Body of pancreas (tissue), 4 donors: ENCODE results near the gene PRODH. TPM values are rescaled to one million over a fixed set of nuclear protein-coding genes. Genes with fewer than 3 reads are reported as not detected.
A peak's percentile ranks its signal among the peaks of the same experiment; 100 is the strongest.
"Not testable (repeated sequence)": the region's sequence is repeated elsewhere in the genome, so short reads cannot be mapped to it uniquely, and the experiment has no call there.

Source experiments
- ATAC-seq: fragments of 150-250 bp; one replicate; pipeline ENCODE4 v1.9.1; 2016
- DNase-seq, 4 donors: peaks; one replicate each; pipeline ENCODE4 v3.0.0-alpha.2; 2019
- H3K27ac ChIP-seq, 4 donors: fragments of 200-600 bp; sonication (generic); 1 replicate in 3 of 4; 2 replicates in 1 of 4; pipeline versions ENCODE4 v1.5.1 to v1.6.1; 2016 to 2019; ENCODE audit warnings: mild to moderate bottlenecking in 1 of 4, mixed read lengths in 1 of 4, moderate library complexity in 1 of 4
- H3K27me3 ChIP-seq, 2 donors: fragments of 200-600 bp; sonication (generic); one replicate each; pipeline ENCODE4 v1.6.0; 2016; ENCODE audit warnings: mild to moderate bottlenecking in 1 of 2
- H3K36me3 ChIP-seq, 2 donors: fragments of 200-600 bp; sonication (generic); replicated peaks in 1 of 2; 2 replicates each; pipeline ENCODE4 v1.5.1; 2016; ENCODE audit warnings: low read depth in 2 of 2; ENCODE audit not compliant: insufficient read depth in 1 of 2
- H3K4me1 ChIP-seq: fragments of 200-600 bp; sonication (generic); one replicate; pipeline ENCODE4 v1.6.0; 2016
- H3K4me3 ChIP-seq, 2 donors: fragments of 200-600 bp; sonication (generic); 1 replicate in 1 of 2; 2 replicates in 1 of 2; pipeline ENCODE4 v1.5.1; 2016 to 2019
- H3K9me3 ChIP-seq, 3 donors: fragments of 200-600 bp; sonication (generic); 1 replicate in 2 of 3; 2 replicates in 1 of 3; pipeline ENCODE4 v1.5.1; 2016
- CTCF ChIP-seq, 7 experiments: fragments of 450-650 bp in 4 of 7; fragments of 200-600 bp in 3 of 7; sonication (generic) in 3 of 7; IDR thresholded peaks; one replicate each; pipeline ENCODE4 v1.5.1; 2016 to 2019; ENCODE audit warnings: antibody characterized with exemption in 7 of 7
- POLR2A ChIP-seq, 3 donors: fragments of 450-650 bp; IDR thresholded peaks; one replicate each; pipeline ENCODE4 v1.6.1; 2016; ENCODE audit warnings: antibody characterized with exemption in 3 of 3, mild to moderate bottlenecking in 2 of 3
- WGBS, 2 donors: methylation state at CpG; one replicate each; pipeline ENCODE4 v1.1.5; 2017; 5-methylcytosine and 5-hydroxymethylcytosine counted together
- intact Hi-C: fragments of 100-400 bp; cut with DNase I; formaldehyde crosslinking; loops from one replicate; pipeline ENCODE4 v1.15.1; 2023
- total RNA-seq, 2 donors: library from RNA; depleted of rRNA; stranded (reverse); fragments of >200 nt; gene quantifications; one replicate each; pipeline ENCODE4 v1.1.0, GENCODE V29; 2016

Gene PRODH
- total RNA-seq, 2 donors from 2014 or later = 1.0 to 11.5 TPM

GRCh38 chr22:18950141-18950540, 14.0 kb upstream of the PRODH start:
- H3K27ac ChIP-seq = no peak overlapping the region
- intact Hi-C loops = no loop called here
- H3K4me1 ChIP-seq = no peaks in the 10 kb centered on the region
- H3K9me3 ChIP-seq = no peaks in the 10 kb centered on the region
- no peak for TF ChIP-seq CTCF (IDR thresholded peaks at IDR 0.05)
- TF ChIP-seq POLR2A (IDR thresholded peaks at IDR 0.05) = no peak
- H3K4me3 ChIP-seq = no peak overlapping the region
- no peaks in the 10 kb centered on the region for H3K27me3 ChIP-seq
- H3K36me3 ChIP-seq = no peaks in the 10 kb centered on the region
- 86 to 89% methylated on average over 3 to 5 of the region's 5 CpGs for WGBS, 2 donors
- DNase-seq = no peak
- no peak for ATAC-seq

- no peaks in the 10 kb centered on the region for H3K36me3 ChIP-seq
- no peaks in the 10 kb centered on the region for H3K9me3 ChIP-seq
- ATAC-seq (no peak), DNase-seq (peak in 1 of 4 donors; percentile 5)
- no peak overlapping the region for H3K27ac ChIP-seq
- no peaks in the 10 kb centered on the region for H3K4me1 ChIP-seq
- TF ChIP-seq CTCF (IDR thresholded peaks at IDR 0.05) = no peak
- no peak for TF ChIP-seq POLR2A (IDR thresholded peaks at IDR 0.05)
- intact Hi-C loops = no loop called here
- H3K4me3 ChIP-seq = no peak overlapping the region
- 57 to 63% methylated on average over 7 to 12 of the region's 12 CpGs for WGBS, 2 donors
- H3K27me3 ChIP-seq = no peaks in the 10 kb centered on the region
These were observed 11.8 kb upstream of the PRODH start for GRCh38 chr22:18947905-18948304.

GRCh38 chr22:18947105-18947504, 11.0 kb upstream of the PRODH start:
- ATAC-seq, H3K27me3 ChIP-seq, DNase-seq, intact Hi-C loops, H3K36me3 ChIP-seq, H3K4me3 ChIP-seq, H3K27ac ChIP-seq, H3K9me3 ChIP-seq, H3K4me1 ChIP-seq: not testable (repeated sequence)
- 48 to 58% methylated on average over 4 to 8 of the region's 9 CpGs for WGBS, 2 donors

GRCh38 chr22:18938691-18939090, 2.6 kb upstream of the PRODH start:
- DNase-seq, H3K4me3 ChIP-seq, H3K4me1 ChIP-seq, H3K27me3 ChIP-seq, H3K9me3 ChIP-seq, intact Hi-C loops, H3K36me3 ChIP-seq, H3K27ac ChIP-seq, ATAC-seq: not testable (repeated sequence)
- WGBS, 2 donors = 0 to 44% methylated on average over 1 to 3 of the region's 8 CpGs

- H3K27ac ChIP-seq, H3K27me3 ChIP-seq, H3K9me3 ChIP-seq, H3K4me3 ChIP-seq, DNase-seq, ATAC-seq, H3K4me1 ChIP-seq, intact Hi-C loops, H3K36me3 ChIP-seq: not testable (repeated sequence)
- no CpG with 5 or more reads among the region's 7 CpGs for WGBS, 2 donors
These were observed 1.4 kb downstream of the PRODH start for GRCh38 chr22:18934688-18935087.

- TF ChIP-seq CTCF (IDR thresholded peaks at IDR 0.05) (no peak), POLR2A (IDR thresholded peaks at IDR 0.05) (no peak)
- H3K27me3 ChIP-seq = no peaks in the 10 kb centered on the region
- no peaks in the 10 kb centered on the region for H3K36me3 ChIP-seq
- intact Hi-C loops = no loop called here
- no peaks in the 10 kb centered on the region for H3K4me1 ChIP-seq
- no CpG with 5 or more reads among the region's 7 CpGs for WGBS, 2 donors
- DNase-seq = no peak
- H3K27ac ChIP-seq = no peak overlapping the region
- no peak overlapping the region for H3K4me3 ChIP-seq
- H3K9me3 ChIP-seq = no peaks in the 10 kb centered on the region
- no peak for ATAC-seq
These were observed 2.2 kb downstream of the PRODH start for GRCh38 chr22:18933914-18934313.
